ENCODE measurements around the gene CDH22.

DNA sequence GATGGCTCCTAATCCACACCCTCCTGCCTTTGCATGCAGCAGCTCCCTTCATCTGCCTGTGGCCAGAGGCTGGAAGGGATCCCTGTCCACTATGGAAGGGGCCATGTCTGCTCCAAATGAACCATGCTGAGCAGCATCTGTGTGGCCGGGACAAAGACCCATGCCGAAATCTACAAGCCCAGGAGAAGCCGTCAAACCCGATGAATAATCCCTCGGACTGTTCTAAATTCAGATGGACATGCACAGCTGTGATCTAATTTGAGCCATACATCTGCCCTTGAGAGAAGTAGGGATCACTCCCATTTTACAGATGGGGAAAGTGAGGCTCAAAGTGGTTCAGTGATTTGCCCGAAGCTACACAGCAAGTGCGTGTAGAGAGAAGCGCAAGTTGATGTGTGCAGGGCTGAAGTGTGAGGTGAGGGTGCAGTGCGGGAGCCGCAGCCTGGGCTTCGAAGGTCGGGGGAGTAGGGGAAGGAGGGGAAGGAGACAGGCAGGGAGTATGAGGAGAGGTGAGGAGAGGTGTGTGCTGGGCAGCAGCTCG lies 22.6 kb upstream of the CDH22 start:
- TF ChIP-seq, protein P1, sequence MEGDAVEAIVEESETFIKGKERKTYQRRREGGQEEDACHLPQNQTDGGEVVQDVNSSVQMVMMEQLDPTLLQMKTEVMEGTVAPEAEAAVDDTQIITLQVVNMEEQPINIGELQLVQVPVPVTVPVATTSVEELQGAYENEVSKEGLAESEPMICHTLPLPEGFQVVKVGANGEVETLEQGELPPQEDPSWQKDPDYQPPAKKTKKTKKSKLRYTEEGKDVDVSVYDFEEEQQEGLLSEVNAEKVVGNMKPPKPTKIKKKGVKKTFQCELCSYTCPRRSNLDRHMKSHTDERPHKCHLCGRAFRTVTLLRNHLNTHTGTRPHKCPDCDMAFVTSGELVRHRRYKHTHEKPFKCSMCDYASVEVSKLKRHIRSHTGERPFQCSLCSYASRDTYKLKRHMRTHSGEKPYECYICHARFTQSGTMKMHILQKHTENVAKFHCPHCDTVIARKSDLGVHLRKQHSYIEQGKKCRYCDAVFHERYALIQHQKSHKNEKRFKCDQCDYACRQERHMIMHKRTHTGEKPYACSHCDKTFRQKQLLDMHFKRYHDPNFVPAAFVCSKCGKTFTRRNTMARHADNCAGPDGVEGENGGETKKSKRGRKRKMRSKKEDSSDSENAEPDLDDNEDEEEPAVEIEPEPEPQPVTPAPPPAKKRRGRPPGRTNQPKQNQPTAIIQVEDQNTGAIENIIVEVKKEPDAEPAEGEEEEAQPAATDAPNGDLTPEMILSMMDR (IDR thresholded peaks at IDR 0.05): no peak
- TF ChIP-seq POLR2AphosphoS5 (IDR thresholded peaks at IDR 0.05; ENCODE audit: low read depth, low read length): no peak
- TF ChIP-seq TCF7L2 (IDR thresholded peaks at IDR 0.05; ENCODE audit: low read depth, low read length): no peak
- TF ChIP-seq, protein P2, sequence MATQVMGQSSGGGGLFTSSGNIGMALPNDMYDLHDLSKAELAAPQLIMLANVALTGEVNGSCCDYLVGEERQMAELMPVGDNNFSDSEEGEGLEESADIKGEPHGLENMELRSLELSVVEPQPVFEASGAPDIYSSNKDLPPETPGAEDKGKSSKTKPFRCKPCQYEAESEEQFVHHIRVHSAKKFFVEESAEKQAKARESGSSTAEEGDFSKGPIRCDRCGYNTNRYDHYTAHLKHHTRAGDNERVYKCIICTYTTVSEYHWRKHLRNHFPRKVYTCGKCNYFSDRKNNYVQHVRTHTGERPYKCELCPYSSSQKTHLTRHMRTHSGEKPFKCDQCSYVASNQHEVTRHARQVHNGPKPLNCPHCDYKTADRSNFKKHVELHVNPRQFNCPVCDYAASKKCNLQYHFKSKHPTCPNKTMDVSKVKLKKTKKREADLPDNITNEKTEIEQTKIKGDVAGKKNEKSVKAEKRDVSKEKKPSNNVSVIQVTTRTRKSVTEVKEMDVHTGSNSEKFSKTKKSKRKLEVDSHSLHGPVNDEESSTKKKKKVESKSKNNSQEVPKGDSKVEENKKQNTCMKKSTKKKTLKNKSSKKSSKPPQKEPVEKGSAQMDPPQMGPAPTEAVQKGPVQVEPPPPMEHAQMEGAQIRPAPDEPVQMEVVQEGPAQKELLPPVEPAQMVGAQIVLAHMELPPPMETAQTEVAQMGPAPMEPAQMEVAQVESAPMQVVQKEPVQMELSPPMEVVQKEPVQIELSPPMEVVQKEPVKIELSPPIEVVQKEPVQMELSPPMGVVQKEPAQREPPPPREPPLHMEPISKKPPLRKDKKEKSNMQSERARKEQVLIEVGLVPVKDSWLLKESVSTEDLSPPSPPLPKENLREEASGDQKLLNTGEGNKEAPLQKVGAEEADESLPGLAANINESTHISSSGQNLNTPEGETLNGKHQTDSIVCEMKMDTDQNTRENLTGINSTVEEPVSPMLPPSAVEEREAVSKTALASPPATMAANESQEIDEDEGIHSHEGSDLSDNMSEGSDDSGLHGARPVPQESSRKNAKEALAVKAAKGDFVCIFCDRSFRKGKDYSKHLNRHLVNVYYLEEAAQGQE (IDR thresholded peaks at IDR 0.05; ENCODE audit: insufficient read depth in 1 of 2, low read depth in 2 of 2, low read length in 1 of 2): no peak
